NCI-H2107 treated with DMSO at 0.1 percent for 48 hours (cell line): ENCODE results near the gene TNRC6B.
"Not testable (repeated sequence)": the region's sequence is repeated elsewhere in the genome, so short reads cannot be mapped to it uniquely, and the experiment has no call there.

Source experiments
- DNase-seq: peaks from one replicate; lab custom pipeline; 2025; ENCODE audit not compliant: unreplicated experiment; lab: John Stamatoyannopoulos, UW

TNRC6B gene

DNA sequence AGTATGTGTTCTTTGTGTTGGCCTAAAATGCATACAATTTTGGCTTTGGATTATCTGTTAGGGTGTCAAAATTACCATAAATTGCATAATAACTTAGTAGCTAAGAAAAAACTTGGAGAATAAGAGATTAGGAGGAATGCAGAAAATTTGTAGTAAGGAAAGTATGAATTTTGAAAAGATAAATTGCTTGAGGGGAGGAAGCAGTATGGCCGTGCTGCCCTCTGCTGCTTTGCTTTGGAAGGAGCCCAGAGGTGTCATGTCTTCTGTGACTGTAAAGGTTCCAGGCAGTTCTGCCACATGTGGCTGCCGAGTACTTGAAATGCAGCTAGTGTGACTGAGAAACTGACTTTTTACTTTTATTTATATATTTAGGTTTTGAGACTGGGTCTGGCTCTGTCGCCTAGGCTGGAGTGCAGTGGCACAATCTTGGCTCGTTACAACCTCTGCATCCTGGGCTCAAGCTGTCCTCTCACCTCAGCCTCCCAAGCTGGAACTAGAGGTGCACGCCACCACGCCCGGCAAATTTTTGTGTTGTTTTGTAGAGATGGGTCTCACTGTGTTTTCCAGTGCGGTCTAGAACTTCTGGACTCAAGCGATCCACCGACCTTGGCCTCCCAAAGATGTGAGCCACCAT is 170.4 kb downstream of the TNRC6B start:
- peak; percentile 18 for DNase-seq

DNA sequence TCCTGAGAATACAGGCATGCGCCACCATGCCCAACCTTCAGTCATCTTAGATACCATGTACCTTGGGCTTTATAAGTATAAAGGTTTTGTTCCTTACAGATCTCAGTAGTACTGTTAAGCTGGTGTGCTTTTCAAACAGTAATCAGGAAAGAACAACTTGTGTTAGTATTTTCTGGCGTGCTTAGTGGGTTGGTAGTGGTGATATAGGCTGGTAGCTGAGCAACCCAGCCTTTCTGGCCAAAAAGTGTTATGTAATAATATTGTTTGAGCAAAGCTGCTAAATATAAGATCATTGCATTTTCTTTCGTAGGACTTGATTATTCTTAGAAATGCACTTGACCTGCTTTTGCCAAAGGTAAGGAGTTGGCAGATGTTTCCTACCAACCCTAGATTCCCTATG is 175.0 kb downstream of the TNRC6B start:
- no peak for DNase-seq

GRCh38 chr22:40361100-40361499 is 183.4 kb downstream of the TNRC6B start:
- DNase-seq: no peak

- no peak for DNase-seq
These were observed 185.3 kb downstream of the TNRC6B start for GRCh38 chr22:40363059-40363458.

DNA sequence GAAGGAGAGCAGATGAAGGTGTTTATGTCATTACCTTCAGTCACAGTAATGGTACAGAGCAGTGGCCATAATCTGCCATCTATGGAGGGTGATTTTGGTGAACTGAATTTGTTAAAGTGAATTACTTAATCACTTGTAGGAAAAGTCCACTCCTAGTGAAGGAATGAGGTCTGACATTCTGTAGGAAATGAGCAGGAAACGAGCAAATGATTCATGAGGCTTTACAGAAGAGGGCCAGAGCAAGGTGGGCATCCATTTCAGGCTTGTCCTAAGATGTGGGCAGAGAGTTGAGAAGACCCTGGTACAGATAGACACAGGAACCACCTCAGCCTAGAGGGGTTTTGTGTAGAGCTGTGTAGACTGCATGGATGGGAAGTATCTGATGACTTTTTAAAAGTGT is 186.7 kb downstream of the TNRC6B start:
- no peak for DNase-seq

- DNase-seq: no peak
These were observed 188.3 kb downstream of the TNRC6B start for GRCh38 chr22:40366068-40366467.

DNA sequence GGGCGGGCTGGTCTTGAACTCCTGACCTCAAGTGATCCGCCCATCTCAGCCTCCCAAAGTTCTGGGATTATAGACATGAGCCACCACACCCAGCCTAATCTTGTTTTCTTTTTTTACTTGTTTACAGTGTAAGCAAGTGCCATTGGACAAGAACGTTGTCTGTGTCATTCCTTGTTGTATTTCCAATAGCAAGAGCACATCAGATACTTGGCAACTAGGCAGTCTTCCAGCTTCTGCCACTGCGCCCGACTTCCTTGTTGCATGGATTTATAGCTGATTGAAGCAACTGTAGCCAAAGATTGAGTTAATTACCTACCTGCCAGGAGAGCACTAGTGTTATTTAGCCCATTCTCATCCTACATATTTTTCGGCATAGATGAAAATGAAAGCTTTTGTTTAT is 189.6 kb downstream of the TNRC6B start:
- no peak for DNase-seq

DNA sequence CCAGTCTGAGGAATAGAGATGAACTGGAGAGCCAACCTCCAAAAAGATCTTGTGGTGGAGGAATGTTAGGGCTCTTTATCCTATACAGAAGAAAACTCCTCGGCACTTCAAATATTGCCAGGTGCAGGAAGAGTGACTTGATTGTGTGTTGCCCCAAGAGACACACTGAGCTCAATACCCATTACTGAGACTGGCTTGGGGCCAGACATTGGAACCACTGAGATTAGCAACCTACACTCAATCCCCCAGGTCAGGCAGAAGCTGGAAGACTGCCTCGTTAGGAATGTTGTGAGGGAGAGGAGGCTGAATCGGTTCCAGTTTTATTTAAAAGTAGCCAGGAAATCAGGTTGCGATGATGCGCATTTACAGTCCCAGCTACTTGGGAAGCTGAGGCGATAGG is 190.3 kb downstream of the TNRC6B start:
- DNase-seq: peak; percentile 37

GRCh38 chr22:40368836-40369235 is 191.1 kb downstream of the TNRC6B start:
- DNase-seq: no peak

DNA sequence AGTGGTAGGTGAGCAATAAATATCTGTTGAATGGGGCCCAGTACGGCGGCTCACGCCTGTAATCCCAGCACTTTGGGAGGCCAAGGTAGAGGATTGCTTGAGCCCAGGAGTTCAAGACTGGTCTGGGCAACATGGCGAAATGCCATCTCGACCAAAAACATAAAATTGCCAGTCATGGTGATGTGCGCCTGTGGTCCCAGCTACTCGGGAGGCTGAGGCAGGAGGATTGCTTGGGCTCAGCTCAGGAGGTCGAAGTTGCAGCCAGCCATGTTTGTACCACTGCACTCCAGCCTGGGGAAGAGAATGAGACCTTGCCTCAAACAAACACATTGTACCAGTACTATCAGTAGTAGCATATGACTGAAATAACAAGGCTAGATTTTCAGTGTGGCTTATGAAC is 196.8 kb downstream of the TNRC6B start:
- no peak for DNase-seq

GRCh38 chr22:40376149-40376548 is 198.4 kb downstream of the TNRC6B start:
- no peak for DNase-seq

DNA sequence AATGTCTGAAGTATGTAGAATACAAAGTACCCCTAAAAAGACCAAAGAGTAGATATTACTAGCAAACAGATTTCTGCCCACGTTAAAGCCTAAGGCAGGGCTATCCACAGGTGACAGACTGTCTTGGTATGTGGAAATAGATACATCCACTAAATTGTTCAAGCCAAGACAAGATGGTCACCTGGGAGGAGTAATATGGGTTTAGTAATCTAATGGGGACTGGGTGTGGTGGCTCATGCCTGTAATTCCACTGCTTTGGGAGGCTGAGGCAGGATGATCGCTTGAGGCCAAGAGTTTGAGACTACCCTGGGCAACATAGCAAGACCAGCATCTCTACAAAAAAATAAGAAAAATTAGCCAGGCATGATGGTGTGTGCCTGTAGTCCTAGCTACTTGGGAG is 200.2 kb downstream of the TNRC6B start:
- no peak for DNase-seq

- DNase-seq: not testable (repeated sequence)
These were observed 200.7 kb downstream of the TNRC6B start for GRCh38 chr22:40378448-40378847.

GRCh38 chr22:40381461-40381860 is 203.7 kb downstream of the TNRC6B start:
- DNase-seq: no peak

- no peak for DNase-seq
These were observed 206.2 kb downstream of the TNRC6B start for GRCh38 chr22:40383905-40384304.

DNA sequence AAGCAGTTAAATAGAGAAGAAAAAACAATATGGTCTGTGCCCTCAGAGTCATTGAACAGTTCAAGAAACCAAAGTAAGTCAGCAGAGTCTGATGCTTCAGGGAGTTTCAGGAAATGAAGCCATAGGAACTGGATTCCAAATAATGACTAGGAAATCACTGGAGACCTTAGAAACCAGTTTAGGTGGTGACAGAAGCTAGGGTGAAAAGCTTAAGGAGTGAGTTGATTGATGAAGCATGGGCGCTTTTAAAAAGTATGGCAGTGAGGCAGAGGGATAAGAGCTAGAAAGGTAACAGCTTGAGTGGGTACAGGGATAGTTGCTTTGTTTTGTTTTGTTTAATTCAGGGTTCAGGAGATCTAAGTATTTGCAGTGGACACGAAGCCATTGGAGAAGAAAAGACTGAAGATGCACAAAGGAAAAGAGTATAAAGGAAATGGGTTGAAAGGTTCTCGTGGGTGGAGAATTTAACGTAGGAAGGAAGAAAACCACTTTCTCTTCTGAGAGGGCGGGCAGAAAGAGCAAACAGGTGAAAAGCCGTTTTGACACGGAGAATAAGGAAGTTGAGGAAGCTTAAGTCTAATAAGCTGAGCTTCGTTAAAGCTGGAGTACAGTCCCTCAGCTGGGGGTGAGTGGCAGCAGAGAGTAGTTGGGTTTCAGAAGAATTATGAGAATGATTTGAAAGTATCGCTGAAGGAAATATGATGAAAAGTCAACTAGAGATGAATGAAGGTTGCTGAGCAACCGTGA is 207.5 kb downstream of the TNRC6B start:
- no peak for DNase-seq
